ENCODE measurements around the gene KATNAL2. TPM values are rescaled to one million over a fixed set of nuclear protein-coding genes. Genes with fewer than 3 reads are reported as not detected.

KATNAL2 gene
- total RNA-seq, 1 donor from 2014 or later: 0.47 TPM

GRCh38 chr18:47110492-47111274 lies 193.3 kb downstream of the KATNAL2 start:
- intact Hi-C loops (cut with micrococcal nuclease): no loop called here

GRCh38 chr18:47113796-47114540 lies 196.6 kb downstream of the KATNAL2 start:
- intact Hi-C loops (cut with micrococcal nuclease): no loop called here

- intact Hi-C loops (cut with micrococcal nuclease): no loop called here
Measured at GRCh38 chr18:47115205-47115604, 197.8 kb downstream of the KATNAL2 start.

GRCh38 chr18:47118981-47119380 lies 201.6 kb downstream of the KATNAL2 start:
- intact Hi-C loops (cut with micrococcal nuclease): no loop called here

- intact Hi-C loops (cut with micrococcal nuclease): loop anchor here (2.0 kb wide), 1 partner anchor 30 kb away; the partner anchor contains the start of gene HDHD2
Measured at GRCh38 chr18:47120428-47120827, 203.0 kb downstream of the KATNAL2 start.

GRCh38 chr18:47121146-47121545 lies 203.7 kb downstream of the KATNAL2 start:
- intact Hi-C loops (cut with micrococcal nuclease): loop anchor here (2.0 kb wide), 1 partner anchor 30 kb away; the partner anchor contains the start of gene HDHD2

GRCh38 chr18:47141289-47141688 lies 223.9 kb downstream of the KATNAL2 start:
- intact Hi-C loops (cut with micrococcal nuclease): no loop called here

- intact Hi-C loops (cut with micrococcal nuclease): no loop called here
Measured at GRCh38 chr18:47143153-47143552, 225.8 kb downstream of the KATNAL2 start.

- intact Hi-C loops (cut with micrococcal nuclease): no loop called here
Measured at GRCh38 chr18:47143899-47144485, 226.6 kb downstream of the KATNAL2 start.

- intact Hi-C loops (cut with micrococcal nuclease): no loop called here
Measured at GRCh38 chr18:47146206-47146605, 228.8 kb downstream of the KATNAL2 start.

- intact Hi-C loops (cut with micrococcal nuclease): loop anchor here (1.0 to 2.0 kb wide), 6 partner anchors 27 to 1045 kb away; partner anchors contain the start of genes HAUS1, IER3IP1, KATNAL2 and PIAS2
Measured at GRCh38 chr18:47149457-47150028, 232.1 kb downstream of the KATNAL2 start.

- intact Hi-C loops (cut with micrococcal nuclease): loop anchor here (1.0 to 2.0 kb wide), 6 partner anchors 26 to 1046 kb away; partner anchors contain the start of genes HAUS1, IER3IP1, KATNAL2 and PIAS2
Measured at GRCh38 chr18:47150029-47150823, 232.8 kb downstream of the KATNAL2 start, which contains the start of gene HDHD2. Gene HDHD2, minus strand, starts transcription at chr18:47150500. Its CDS starts 14,061 bp downstream, at chr18:47136439.

GRCh38 chr18:47150824-47151366 lies 233.5 kb downstream of the KATNAL2 start:
- intact Hi-C loops (cut with micrococcal nuclease): loop anchor here (1.0 to 2.0 kb wide), 6 partner anchors 25 to 1047 kb away; partner anchors contain the start of genes HAUS1, IER3IP1, KATNAL2 and PIAS2

- intact Hi-C loops (cut with micrococcal nuclease): loop anchor here (2.0 kb wide), 2 partner anchors 31 to 779 kb away; partner anchors contain the start of gene SMAD2
Measured at GRCh38 chr18:47151439-47151838, 234.0 kb downstream of the KATNAL2 start.

Other genes with a start within 250 kb of the KATNAL2 start
- gene ST8SIA5, start 160.5 kb upstream of the KATNAL2 start, total RNA-seq: 0.32 TPM in 1 of 2 replicates, not detected in the other
- gene PIAS2, start 95 bp upstream of the KATNAL2 start, total RNA-seq: 26.5 and 29.6 TPM in 2 replicates
- not detected in 2 replicates for gene ELOA2, start 118.0 kb downstream of the KATNAL2 start, total RNA-seq
- gene HDHD2, start 232.9 kb downstream of the KATNAL2 start, total RNA-seq: 42.8 and 45.6 TPM in 2 replicates

Data from T-helper 1 cell treated with Interleukin-12 subunit alpha and Interleukin-12 subunit beta and Interleukin-4 antibody, amounts not matched to agents 30 ng/mL and 1 ng/mL, for 36 hours (primary cell).